IPS DF 4.7 (cell line): ENCODE measurements around the gene LATS1.
"Not testable (repeated sequence)": the region's sequence is repeated elsewhere in the genome, so short reads cannot be mapped to it uniquely, and the experiment has no call there.

Experiments
- DNase-seq: peaks from one replicate; pipeline ENCODE4 v3.0.0-alpha.2; 2013; ENCODE audit warnings: low spot score; ENCODE audit errors: extremely low read depth

LATS1 gene

GRCh38 chr6:149717588-149718458 lies at the start of gene LATS1:
Gene LATS1 (minus strand): TSS chr6:149718101. CDS start chr6:149702126, 15,975 bp downstream.
- no peak for DNase-seq

- DNase-seq: no peak
Observed at GRCh38 chr6:149766156-149766769, 48.4 kb upstream of the LATS1 start.

- DNase-seq: no peak
Observed at GRCh38 chr6:149763866-149764265, 46.0 kb upstream of the LATS1 start.

GRCh38 chr6:149761438-149761837 lies 43.5 kb upstream of the LATS1 start:
- DNase-seq: no peak

- DNase-seq: no peak
Observed at GRCh38 chr6:149756261-149756636, 38.3 kb upstream of the LATS1 start.

- DNase-seq: no peak
Observed at GRCh38 chr6:149755300-149756260, 37.7 kb upstream of the LATS1 start.

GRCh38 chr6:149754548-149754947 lies 36.6 kb upstream of the LATS1 start:
- DNase-seq: no peak

- DNase-seq: not testable (repeated sequence)
Observed at GRCh38 chr6:149753374-149753637, 35.4 kb upstream of the LATS1 start.

GRCh38 chr6:149752600-149753373 lies 34.9 kb upstream of the LATS1 start:
- no peak for DNase-seq

GRCh38 chr6:149751920-149752319 lies 34.0 kb upstream of the LATS1 start:
- not testable (repeated sequence) for DNase-seq

GRCh38 chr6:149751239-149751638 lies 33.3 kb upstream of the LATS1 start:
- DNase-seq: no peak

GRCh38 chr6:149750136-149750609 lies 32.3 kb upstream of the LATS1 start:
- no peak for DNase-seq

GRCh38 chr6:149749594-149750135 lies 31.8 kb upstream of the LATS1 start, which contains the start of gene PCMT1:
Gene PCMT1 (plus strand): TSS chr6:149749741. CDS start chr6:149749902, 161 bp downstream.
- no peak for DNase-seq

GRCh38 chr6:149749082-149749593 lies 31.2 kb upstream of the LATS1 start:
- not testable (repeated sequence) for DNase-seq

- no peak for DNase-seq
Observed at GRCh38 chr6:149746147-149746946, 28.4 kb upstream of the LATS1 start, which contains the start of gene NUP43. Gene NUP43 (minus strand): TSS chr6:149746529. CDS start chr6:149746495, 34 bp downstream.

GRCh38 chr6:149745252-149745651 lies 27.4 kb upstream of the LATS1 start:
- DNase-seq: not testable (repeated sequence)

- no peak for DNase-seq
Observed at GRCh38 chr6:149734915-149735314, 17.0 kb upstream of the LATS1 start.

- DNase-seq: no peak
Observed at GRCh38 chr6:149733089-149733720, 15.3 kb upstream of the LATS1 start.

GRCh38 chr6:149729824-149730223 lies 11.9 kb upstream of the LATS1 start:
- no peak for DNase-seq
